ENCODE measurements around the gene ANO10.
"Not testable (repeated sequence)": the region's sequence is repeated elsewhere in the genome, so short reads cannot be mapped to it uniquely, and the experiment has no call there.

DNA sequence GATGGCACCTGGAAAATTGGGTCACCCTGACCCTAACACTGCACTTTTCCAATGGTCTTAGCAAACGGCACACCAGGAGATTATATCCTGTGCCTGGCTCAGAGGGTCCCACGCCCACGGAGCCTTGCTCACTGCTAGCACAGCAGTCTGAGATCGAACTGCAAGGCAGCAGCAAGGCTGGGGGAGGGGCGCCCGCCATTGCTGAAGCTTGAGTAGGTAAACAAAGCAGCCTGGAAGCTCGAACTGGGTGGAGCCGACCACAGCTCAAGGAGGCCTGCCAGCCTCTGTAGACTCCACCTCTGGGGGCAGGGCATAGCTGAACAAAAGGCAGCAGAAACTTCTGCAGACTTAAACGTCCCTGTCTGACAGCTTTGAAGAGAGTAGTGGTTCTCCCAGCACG lies 29.9 kb downstream of the ANO10 start:
- TF ChIP-seq, protein P1, sequence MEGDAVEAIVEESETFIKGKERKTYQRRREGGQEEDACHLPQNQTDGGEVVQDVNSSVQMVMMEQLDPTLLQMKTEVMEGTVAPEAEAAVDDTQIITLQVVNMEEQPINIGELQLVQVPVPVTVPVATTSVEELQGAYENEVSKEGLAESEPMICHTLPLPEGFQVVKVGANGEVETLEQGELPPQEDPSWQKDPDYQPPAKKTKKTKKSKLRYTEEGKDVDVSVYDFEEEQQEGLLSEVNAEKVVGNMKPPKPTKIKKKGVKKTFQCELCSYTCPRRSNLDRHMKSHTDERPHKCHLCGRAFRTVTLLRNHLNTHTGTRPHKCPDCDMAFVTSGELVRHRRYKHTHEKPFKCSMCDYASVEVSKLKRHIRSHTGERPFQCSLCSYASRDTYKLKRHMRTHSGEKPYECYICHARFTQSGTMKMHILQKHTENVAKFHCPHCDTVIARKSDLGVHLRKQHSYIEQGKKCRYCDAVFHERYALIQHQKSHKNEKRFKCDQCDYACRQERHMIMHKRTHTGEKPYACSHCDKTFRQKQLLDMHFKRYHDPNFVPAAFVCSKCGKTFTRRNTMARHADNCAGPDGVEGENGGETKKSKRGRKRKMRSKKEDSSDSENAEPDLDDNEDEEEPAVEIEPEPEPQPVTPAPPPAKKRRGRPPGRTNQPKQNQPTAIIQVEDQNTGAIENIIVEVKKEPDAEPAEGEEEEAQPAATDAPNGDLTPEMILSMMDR (IDR thresholded peaks at IDR 0.05): not testable (repeated sequence)
- TF ChIP-seq POLR2AphosphoS5 (IDR thresholded peaks at IDR 0.05); POLR2A (IDR thresholded peaks at IDR 0.05); EP300 (IDR thresholded peaks at IDR 0.05; ENCODE audit: low read depth): not testable (repeated sequence)
